Measurements from ENCODE around the gene MBD2. TPM values are rescaled to one million over a fixed set of nuclear protein-coding genes. Genes with fewer than 3 reads are reported as not detected.
"Not testable (repeated sequence)": the region's sequence is repeated elsewhere in the genome, so short reads cannot be mapped to it uniquely, and the experiment has no call there.

Gene MBD2
- total and polyA plus RNA-seq, 4 experiments from 2014 or later = 4.2 to 108 (median 66.8) TPM

GRCh38 chr18:54222922-54223567, 1.4 kb downstream of the MBD2 start:
- Histone ChIP-seq H3K27me3 (ENCODE audit: insufficient read depth, low read length) (no peaks in the 10 kb centered on the region), H3K4me1 (ENCODE audit: insufficient read depth, low read length) (peaks cover 59% of the 10 kb centered on the region), H3K4me3 (ENCODE audit: low read length in 2 of 2) (peak overlapping the region; percentile 3 to 51), H3K9me3 (ENCODE audit: control insufficient read depth in 1 of 2, low read length in 2 of 2) (no peaks in the 10 kb centered on the region), H3K27ac (ENCODE audit: low read depth, low read length) (peak overlapping the region; percentile 52), H3K36me3 (ENCODE audit: insufficient read depth, low read length) (no peaks in the 10 kb centered on the region)
- Mint-ChIP-seq H3K4me1 (peaks cover 36 to 60% (median 49%) of the 10 kb centered on the region in 4 donors), H3K9me3 (peaks cover 0 to 4% (median 0%) of the 10 kb centered on the region in 8 donors), H3K36me3 (peaks cover 0 to 27% of the 10 kb centered on the region in 2 donors), H3K27me3 (no peaks in the 10 kb centered on the region), H3K4me3 (peak overlapping the region; percentile 92 to 96 (median 92)), H3K27ac (peak overlapping the region; percentile 93 to 98 (median 96))
- intact Hi-C loops (cut with micrococcal nuclease) = loop anchor here (1.0 to 5.0 kb wide), 3 partner anchors 108 to 449 kb away; no protein-coding TSS in a partner anchor
- CTCF ChIA-PET (ENCODE audit: partially characterized antibody) = interaction anchor here (0.7 to 4.0 kb wide), 21 partner anchors 9 to 170 kb away, joined by 3 to 88 read pairs (median 4); partner anchors contain the start of genes C18orf54, POLI and STARD6
- peak; percentile 75 to 84 (median 79) for DNase-seq
- POLR2A ChIA-PET (ENCODE audit: partially characterized antibody) = interaction anchor here (0.5 to 6.3 kb wide), 13 partner anchors 9 to 170 kb away, joined by 3 to 102 read pairs (median 4); partner anchors contain the start of genes C18orf54, POLI and STARD6

GRCh38 chr18:54220406-54220805, 4.1 kb downstream of the MBD2 start:
- Mint-ChIP-seq H3K36me3 (peaks cover 0 to 27% of the 10 kb centered on the region in 2 donors), H3K4me3 (peak overlapping the region in 4 of 8 donors; percentile 26 to 49 (median 32)), H3K27ac (peak overlapping the region in 3 of 7 donors; percentile 29 to 96 (median 66)), H3K9me3 (peaks cover 0 to 2% (median 0%) of the 10 kb centered on the region in 8 donors), H3K27me3 (no peaks in the 10 kb centered on the region), H3K4me1 (peaks cover 47 to 76% (median 58%) of the 10 kb centered on the region in 4 donors)
- Histone ChIP-seq H3K9me3 (ENCODE audit: control insufficient read depth in 1 of 2, low read length in 2 of 2) (no peaks in the 10 kb centered on the region), H3K4me1 (ENCODE audit: insufficient read depth, low read length) (peaks cover 70% of the 10 kb centered on the region), H3K27me3 (ENCODE audit: insufficient read depth, low read length) (no peaks in the 10 kb centered on the region), H3K36me3 (ENCODE audit: insufficient read depth, low read length) (no peaks in the 10 kb centered on the region), H3K27ac (ENCODE audit: low read depth, low read length) (no peak overlapping the region), H3K4me3 (ENCODE audit: low read length in 2 of 2) (no peak overlapping the region)
- DNase-seq = no peak
- CTCF ChIA-PET (ENCODE audit: partially characterized antibody) = interaction anchor here (4.0 kb wide), 1 partner anchor 50 kb away, joined by 88 read pairs; the partner anchor contains the start of gene POLI
- intact Hi-C loops (cut with micrococcal nuclease) = loop anchor here (5.0 kb wide), 1 partner anchor 452 kb away; no protein-coding TSS in a partner anchor
- POLR2A ChIA-PET (ENCODE audit: partially characterized antibody) = interaction anchor here (1.0 to 6.3 kb wide), 2 partner anchors 50 to 137 kb away, joined by 4 to 102 read pairs; partner anchors contain the start of genes C18orf54, POLI and STARD6

DNA sequence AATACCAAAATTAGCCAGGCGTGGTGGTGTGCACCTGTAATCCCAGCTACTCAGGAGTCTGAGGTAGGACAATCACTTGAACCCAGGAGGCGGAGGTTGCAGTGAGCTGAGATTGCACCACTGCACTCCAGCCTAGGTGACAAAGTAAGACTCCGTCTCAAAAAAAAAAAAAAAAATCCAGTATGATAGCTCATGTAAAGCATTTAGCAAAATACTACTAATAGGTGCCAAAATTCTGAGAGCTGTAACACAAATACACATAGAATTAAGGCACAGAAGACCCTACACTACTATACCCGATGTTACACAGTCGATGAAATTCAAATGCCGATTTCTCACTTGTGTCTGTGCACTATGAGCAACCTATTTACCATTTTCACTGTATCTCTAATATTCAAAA, 5.7 kb downstream of the MBD2 start:
- H3K9me3 Mint-ChIP-seq; H3K27me3 Mint-ChIP-seq; H3K36me3 ChIP-seq (ENCODE audit: insufficient read depth, low read length); H3K27me3 ChIP-seq (ENCODE audit: insufficient read depth, low read length); H3K27ac ChIP-seq (ENCODE audit: low read depth, low read length); DNase-seq; H3K4me3 Mint-ChIP-seq; H3K4me3 ChIP-seq (ENCODE audit: low read length in 2 of 2); intact Hi-C loops (cut with micrococcal nuclease); H3K9me3 ChIP-seq (ENCODE audit: control insufficient read depth in 1 of 2, low read length in 2 of 2): not testable (repeated sequence)
- peak overlapping the region in 1 of 7 donors; percentile 52 for H3K27ac Mint-ChIP-seq
- H3K4me1 ChIP-seq (ENCODE audit: insufficient read depth, low read length) = peaks cover 63% of the 10 kb centered on the region
- peaks cover 4 to 21% of the 10 kb centered on the region in 2 donors for H3K36me3 Mint-ChIP-seq
- H3K4me1 Mint-ChIP-seq = peaks cover 47 to 72% (median 61%) of the 10 kb centered on the region in 4 donors
- ChIA-PET POLR2A (ENCODE audit: partially characterized antibody) (interaction anchor here (1.8 kb wide), 1 partner anchor 10 kb away, joined by 5 read pairs; no protein-coding TSS in a partner anchor), CTCF (ENCODE audit: partially characterized antibody) (interaction anchor here (1.1 kb wide), 2 partner anchors 12 to 49 kb away, joined by 3 read pairs; no protein-coding TSS in a partner anchor)

DNA sequence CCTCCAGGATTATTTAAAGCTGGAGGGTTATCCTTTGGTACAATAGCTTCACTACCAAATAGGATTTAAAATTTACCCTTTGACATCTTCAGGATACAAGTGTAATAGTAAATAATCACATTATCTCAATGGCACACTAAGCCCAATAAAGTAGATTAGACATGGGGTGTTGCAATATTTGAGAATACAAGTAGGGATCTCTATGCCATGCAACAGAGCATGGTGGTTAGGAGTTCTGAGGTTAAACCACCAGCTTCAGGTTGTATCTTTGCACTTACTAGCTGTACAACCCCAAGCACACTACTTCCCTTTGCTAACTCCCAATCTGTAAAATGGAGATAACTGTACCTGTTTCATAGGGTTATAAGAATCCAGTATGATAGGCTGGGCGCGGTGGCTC, 6.2 kb downstream of the MBD2 start:
- ChIA-PET CTCF (ENCODE audit: partially characterized antibody) (interaction anchor here (1.1 to 1.2 kb wide), 2 partner anchors 49 to 58 kb away, joined by 3 read pairs; no protein-coding TSS in a partner anchor), POLR2A (ENCODE audit: partially characterized antibody) (interaction anchor here (1.8 kb wide), 1 partner anchor 9 kb away, joined by 5 read pairs; no protein-coding TSS in a partner anchor)
- H3K9me3 ChIP-seq (ENCODE audit: control insufficient read depth in 1 of 2, low read length in 2 of 2) = no peaks in the 10 kb centered on the region
- Mint-ChIP-seq H3K9me3 (no peaks in the 10 kb centered on the region), H3K4me1 (peaks cover 47 to 72% (median 59%) of the 10 kb centered on the region in 4 donors), H3K36me3 (peaks cover 4 to 17% of the 10 kb centered on the region in 2 donors), H3K27me3 (no peaks in the 10 kb centered on the region), H3K27ac (peak overlapping the region in 1 of 7 donors; percentile 52), H3K4me3 (no peak overlapping the region)
- intact Hi-C loops (cut with micrococcal nuclease) = no loop called here
- no peak for DNase-seq
- H3K4me3 ChIP-seq (ENCODE audit: low read length in 2 of 2) = no peak overlapping the region
- peaks cover 59% of the 10 kb centered on the region for H3K4me1 ChIP-seq (ENCODE audit: insufficient read depth, low read length)
- no peak overlapping the region for H3K27ac ChIP-seq (ENCODE audit: low read depth, low read length)
- no peaks in the 10 kb centered on the region for H3K27me3 ChIP-seq (ENCODE audit: insufficient read depth, low read length)
- no peaks in the 10 kb centered on the region for H3K36me3 ChIP-seq (ENCODE audit: insufficient read depth, low read length)

DNA sequence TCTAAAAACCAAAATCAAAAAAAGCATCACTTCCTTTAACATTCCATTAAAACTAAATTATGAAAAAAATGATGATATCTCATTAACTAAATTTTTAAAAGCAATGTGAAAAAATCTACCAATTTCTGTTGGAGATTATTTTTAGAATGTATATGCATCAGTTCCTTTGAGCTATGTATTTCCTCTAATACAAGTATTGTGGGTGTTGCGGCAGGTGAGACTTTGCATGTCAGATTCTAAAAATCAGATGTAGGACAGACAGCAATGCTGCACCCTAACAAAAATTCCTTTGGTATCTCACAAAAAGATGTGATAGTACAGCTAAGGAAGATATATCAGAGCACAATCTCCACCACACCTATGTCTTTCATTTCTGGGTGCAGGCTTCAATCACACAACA, 6.8 kb downstream of the MBD2 start:
- CTCF ChIA-PET (ENCODE audit: partially characterized antibody) = interaction anchor here (0.7 to 1.2 kb wide), 2 partner anchors 54 to 59 kb away, joined by 3 read pairs; no protein-coding TSS in a partner anchor
- no peak overlapping the region for H3K4me3 ChIP-seq (ENCODE audit: low read length in 2 of 2)
- Mint-ChIP-seq H3K27me3 (no peaks in the 10 kb centered on the region), H3K4me3 (peak overlapping the region in 2 of 8 donors; percentile 4 to 49), H3K4me1 (peaks cover 42 to 71% (median 54%) of the 10 kb centered on the region in 4 donors), H3K9me3 (no peaks in the 10 kb centered on the region), H3K36me3 (peaks cover 4 to 16% of the 10 kb centered on the region in 2 donors), H3K27ac (peak overlapping the region in 1 of 7 donors; percentile 62)
- DNase-seq = no peak
- POLR2A ChIA-PET (ENCODE audit: partially characterized antibody) = interaction anchor here (1.8 kb wide), 1 partner anchor 9 kb away, joined by 5 read pairs; no protein-coding TSS in a partner anchor
- H3K4me1 ChIP-seq (ENCODE audit: insufficient read depth, low read length) = peaks cover 52% of the 10 kb centered on the region
- intact Hi-C loops (cut with micrococcal nuclease) = no loop called here
- no peaks in the 10 kb centered on the region for H3K9me3 ChIP-seq (ENCODE audit: control insufficient read depth in 1 of 2, low read length in 2 of 2)
- H3K27me3 ChIP-seq (ENCODE audit: insufficient read depth, low read length) = no peaks in the 10 kb centered on the region
- no peak overlapping the region for H3K27ac ChIP-seq (ENCODE audit: low read depth, low read length)
- no peaks in the 10 kb centered on the region for H3K36me3 ChIP-seq (ENCODE audit: insufficient read depth, low read length)

- Mint-ChIP-seq H3K4me1 (peaks cover 44 to 71% (median 56%) of the 10 kb centered on the region in 4 donors), H3K27me3 (no peaks in the 10 kb centered on the region), H3K9me3 (no peaks in the 10 kb centered on the region), H3K36me3 (peaks cover 4 to 9% of the 10 kb centered on the region in 2 donors), H3K4me3 (no peak overlapping the region), H3K27ac (no peak overlapping the region)
- no peak for DNase-seq
- H3K4me3 ChIP-seq (ENCODE audit: low read length in 2 of 2) = no peak overlapping the region
- H3K27ac ChIP-seq (ENCODE audit: low read depth, low read length) = no peak overlapping the region
- peaks cover 44% of the 10 kb centered on the region for H3K4me1 ChIP-seq (ENCODE audit: insufficient read depth, low read length)
- H3K36me3 ChIP-seq (ENCODE audit: insufficient read depth, low read length) = no peaks in the 10 kb centered on the region
- CTCF ChIA-PET (ENCODE audit: partially characterized antibody) = interaction anchor here (1.4 to 2.0 kb wide), 2 partner anchors 8 to 55 kb away, joined by 5 to 8 read pairs; no protein-coding TSS in a partner anchor
- POLR2A ChIA-PET (ENCODE audit: partially characterized antibody) = interaction anchor here (2.1 to 2.4 kb wide), 2 partner anchors 8 to 56 kb away, joined by 5 to 9 read pairs; no protein-coding TSS in a partner anchor
- H3K27me3 ChIP-seq (ENCODE audit: insufficient read depth, low read length) = no peaks in the 10 kb centered on the region
- intact Hi-C loops (cut with micrococcal nuclease) = no loop called here
- H3K9me3 ChIP-seq (ENCODE audit: control insufficient read depth in 1 of 2, low read length in 2 of 2) = no peaks in the 10 kb centered on the region
Observed at GRCh38 chr18:54215069-54215468, 9.4 kb downstream of the MBD2 start.

DNA sequence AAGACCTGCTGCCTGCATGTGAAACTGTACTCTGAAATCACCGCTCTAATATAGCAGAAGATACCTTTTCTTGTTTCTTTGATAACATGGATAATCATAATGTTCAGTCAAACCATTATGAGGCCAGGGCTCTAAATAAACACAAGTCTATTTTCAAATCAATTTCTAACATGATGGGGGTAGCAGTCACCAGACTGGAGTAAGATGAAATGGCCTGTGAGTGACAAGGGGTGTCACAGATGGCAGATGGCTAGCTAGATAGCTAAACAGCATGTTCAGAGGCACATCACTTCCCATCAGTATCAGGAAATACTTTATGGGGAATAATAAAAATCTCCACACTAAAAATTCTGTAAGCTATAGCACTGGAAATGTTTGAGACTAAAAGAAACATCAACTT, 14.0 kb downstream of the MBD2 start:
- Mint-ChIP-seq H3K9me3 (no peaks in the 10 kb centered on the region), H3K4me3 (no peak overlapping the region), H3K36me3 (peaks cover 5 to 9% of the 10 kb centered on the region in 2 donors), H3K27me3 (no peaks in the 10 kb centered on the region), H3K4me1 (peaks cover 50 to 77% (median 64%) of the 10 kb centered on the region in 4 donors), H3K27ac (peak overlapping the region in 4 of 7 donors; percentile 2 to 53 (median 22))
- CTCF ChIA-PET (ENCODE audit: partially characterized antibody) = no interaction called here
- intact Hi-C loops (cut with micrococcal nuclease) = no loop called here
- no peaks in the 10 kb centered on the region for H3K9me3 ChIP-seq (ENCODE audit: control insufficient read depth in 1 of 2, low read length in 2 of 2)
- H3K27ac ChIP-seq (ENCODE audit: low read depth, low read length) = no peak overlapping the region
- H3K27me3 ChIP-seq (ENCODE audit: insufficient read depth, low read length) = no peaks in the 10 kb centered on the region
- no peaks in the 10 kb centered on the region for H3K36me3 ChIP-seq (ENCODE audit: insufficient read depth, low read length)
- H3K4me3 ChIP-seq (ENCODE audit: low read length in 2 of 2) = no peak overlapping the region
- no peak for DNase-seq
- POLR2A ChIA-PET (ENCODE audit: partially characterized antibody) = no interaction called here
- peaks cover 35% of the 10 kb centered on the region for H3K4me1 ChIP-seq (ENCODE audit: insufficient read depth, low read length)
